ENCODE measurements around the gene RCOR1.

The RCOR1 gene

GRCh38 chr14:102776761-102777710 is 184.6 kb downstream of the RCOR1 start, which contains the start of gene TRAF3:
Gene TRAF3, plus strand, starts transcription at chr14:102777449. Its CDS starts 92,753 bp downstream, at chr14:102870202.
- peak; percentile 81 for DNase-seq (ENCODE audit: low spot score)

- DNase-seq (ENCODE audit: low spot score) = no peak
These were observed 185.4 kb downstream of the RCOR1 start for GRCh38 chr14:102777711-102778337.

- DNase-seq (ENCODE audit: low spot score) = peak; percentile 55
These were observed 186.1 kb downstream of the RCOR1 start for GRCh38 chr14:102778338-102779083.

- no peak for DNase-seq (ENCODE audit: low spot score)
These were observed 186.6 kb downstream of the RCOR1 start for GRCh38 chr14:102779084-102779462.

GRCh38 chr14:102779574-102780315 is 187.3 kb downstream of the RCOR1 start:
- DNase-seq (ENCODE audit: low spot score) = no peak
